ENCODE data around the gene KHDC4. TPM values are rescaled to one million over a fixed set of nuclear protein-coding genes. Genes with fewer than 3 reads are reported as not detected.

The KHDC4 gene
- 27.8 TPM for polyA plus RNA-seq (2012; ENCODE audit: low read depth, missing spikeins)

DNA sequence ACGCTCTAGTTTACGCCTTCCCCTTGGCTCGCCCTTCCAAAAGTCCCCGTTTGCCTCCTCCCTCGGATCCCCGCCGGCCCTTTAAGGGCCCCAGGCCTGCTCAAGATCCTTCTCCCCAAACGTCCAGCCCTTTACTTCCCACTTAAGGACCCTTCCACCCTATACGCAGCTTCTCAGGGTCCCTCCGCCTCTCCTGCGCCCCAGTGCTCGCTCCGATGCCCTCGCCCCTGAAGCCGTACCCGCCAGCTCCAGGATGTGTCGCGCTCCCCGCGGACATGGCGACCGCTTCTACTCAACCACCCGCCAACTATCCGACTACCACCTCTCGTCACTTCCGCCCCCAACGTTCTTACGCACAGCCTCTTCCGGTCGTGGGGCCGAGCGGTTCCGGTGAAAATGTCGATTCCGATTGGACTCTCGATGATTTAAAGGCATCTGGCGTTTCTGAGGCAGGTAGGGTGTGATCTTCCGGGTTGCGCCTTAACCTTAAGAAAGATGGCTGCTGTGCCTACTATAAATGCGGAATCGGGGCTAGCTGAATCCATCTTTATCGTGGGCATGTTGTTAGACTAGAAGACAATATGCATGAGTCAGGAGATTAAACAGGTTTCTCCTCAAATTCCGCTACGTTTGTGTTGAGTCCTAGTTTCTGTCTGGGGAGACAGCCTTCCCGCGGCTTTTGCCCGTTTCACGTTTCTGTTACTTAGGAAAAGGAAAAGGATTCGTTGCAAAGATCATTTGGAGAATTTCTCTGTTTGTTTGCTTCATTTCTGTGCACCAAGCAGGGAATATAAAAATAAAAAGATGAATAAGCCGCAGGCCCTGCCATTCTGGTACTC is at the start of gene KHDC4:
KHDC4 (minus strand) TSS at position 317 of the 839 bp plus-strand sequence; CDS start at position 277, 40 bp downstream.
- DNase-seq (ENCODE audit: insufficient read length, low spot score) (peak; percentile 85), FAIRE-seq (peak; percentile 99)
- peak; percentile 98 for TF ChIP-seq POLR2A (IDR thresholded peaks at IDR 0.05; ENCODE audit: low read depth, low read length)
- no peak for TF ChIP-seq PAX5 (IDR thresholded peaks at IDR 0.05; ENCODE audit: insufficient read depth, low read length, severe bottlenecking)
- TF ChIP-seq SPI1 (IDR thresholded peaks at IDR 0.05; ENCODE audit: low read depth, low read length) = peak; percentile 59
- TF ChIP-seq TAF1 (IDR thresholded peaks at IDR 0.05; ENCODE audit: low read depth, low read length) = peak; percentile 94
- TF ChIP-seq POU2F2 (IDR thresholded peaks at IDR 0.05; ENCODE audit: low read depth, low read length) = peak; percentile 91
- TF ChIP-seq POLR2AphosphoS5 (IDR thresholded peaks at IDR 0.05; ENCODE audit: low read depth, low read length) = peak; percentile 98

DNA sequence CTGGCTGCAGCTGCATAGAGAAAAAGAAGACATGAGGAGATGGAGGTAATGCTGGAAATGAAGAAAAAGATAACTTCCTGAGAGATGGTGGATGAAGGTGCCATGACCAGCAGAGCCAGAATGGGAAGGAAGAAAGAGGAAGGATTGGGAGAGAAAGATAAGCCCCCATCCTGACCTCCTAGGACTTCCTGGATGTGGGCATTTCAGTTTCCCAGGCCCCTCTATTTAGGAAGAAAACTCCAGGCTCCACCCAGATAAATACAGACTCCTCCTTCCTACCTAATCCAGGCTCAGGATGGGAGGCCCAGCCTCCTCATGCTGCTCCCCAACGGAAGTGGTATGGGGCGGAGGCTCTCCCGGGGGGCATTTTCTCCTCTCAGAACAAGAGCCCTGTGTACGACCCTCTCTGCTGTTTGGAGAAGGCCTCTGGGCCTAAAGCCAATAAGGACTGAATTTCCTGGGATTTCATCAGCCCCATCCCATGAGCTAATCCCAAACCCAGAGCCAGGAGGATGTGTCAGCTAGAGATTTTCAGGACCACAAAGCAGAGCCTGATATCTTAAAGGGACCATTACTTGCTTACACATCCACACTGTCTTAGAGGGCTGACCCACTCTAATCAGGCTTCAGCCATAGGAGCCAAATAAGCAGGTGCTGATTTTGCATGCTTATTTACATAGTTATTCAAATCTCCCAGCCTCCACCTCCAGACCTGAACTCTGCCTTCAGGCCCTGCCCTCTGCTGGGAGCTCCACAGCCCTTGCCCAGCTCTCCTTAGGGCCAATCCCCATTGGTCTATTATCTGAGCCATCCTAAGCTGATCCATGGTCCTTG is 49.2 kb upstream of the KHDC4 start:
- TF ChIP-seq POU2F2 (IDR thresholded peaks at IDR 0.05; ENCODE audit: low read depth, low read length) = peak; percentile 61; the same call in 1 of the 2 replicates
- no peak for TF ChIP-seq PAX5 (IDR thresholded peaks at IDR 0.05; ENCODE audit: insufficient read depth, low read length, severe bottlenecking)
- TF ChIP-seq POLR2AphosphoS5 (IDR thresholded peaks at IDR 0.05; ENCODE audit: low read depth, low read length) = no peak
- FAIRE-seq (no peak), DNase-seq (ENCODE audit: insufficient read length, low spot score) (no peak)

DNA sequence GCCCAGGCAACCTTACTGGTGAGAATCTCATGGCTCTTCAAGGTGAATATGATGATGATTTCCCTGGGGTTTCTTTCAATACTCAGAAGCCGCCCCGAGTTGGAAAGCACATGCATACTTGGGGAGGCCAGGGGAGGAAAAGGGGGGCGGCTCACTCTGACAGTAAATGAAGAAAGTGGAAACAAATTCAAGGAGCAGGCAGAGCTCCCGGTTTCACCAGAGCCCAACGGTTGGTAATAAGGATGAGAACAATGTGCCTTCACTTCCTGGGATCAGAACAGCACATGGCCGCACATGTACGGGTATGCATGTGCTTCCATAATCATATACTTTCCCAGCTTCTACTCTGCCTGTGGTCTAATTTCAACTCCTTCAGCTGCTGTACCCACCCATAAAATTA is 47.9 kb upstream of the KHDC4 start:
- DNase-seq (ENCODE audit: insufficient read length, low spot score) (no peak), FAIRE-seq (no peak)
- TF ChIP-seq POU2F2 (IDR thresholded peaks at IDR 0.05; ENCODE audit: low read depth, low read length) (no peak), SPI1 (IDR thresholded peaks at IDR 0.05; ENCODE audit: low read depth, low read length) (no peak), POLR2AphosphoS5 (IDR thresholded peaks at IDR 0.05; ENCODE audit: low read depth, low read length) (no peak), TAF1 (IDR thresholded peaks at IDR 0.05; ENCODE audit: low read depth, low read length) (no peak), PAX5 (IDR thresholded peaks at IDR 0.05; ENCODE audit: insufficient read depth, low read length, severe bottlenecking) (no peak), POLR2A (IDR thresholded peaks at IDR 0.05; ENCODE audit: low read depth, low read length) (no peak)

DNA sequence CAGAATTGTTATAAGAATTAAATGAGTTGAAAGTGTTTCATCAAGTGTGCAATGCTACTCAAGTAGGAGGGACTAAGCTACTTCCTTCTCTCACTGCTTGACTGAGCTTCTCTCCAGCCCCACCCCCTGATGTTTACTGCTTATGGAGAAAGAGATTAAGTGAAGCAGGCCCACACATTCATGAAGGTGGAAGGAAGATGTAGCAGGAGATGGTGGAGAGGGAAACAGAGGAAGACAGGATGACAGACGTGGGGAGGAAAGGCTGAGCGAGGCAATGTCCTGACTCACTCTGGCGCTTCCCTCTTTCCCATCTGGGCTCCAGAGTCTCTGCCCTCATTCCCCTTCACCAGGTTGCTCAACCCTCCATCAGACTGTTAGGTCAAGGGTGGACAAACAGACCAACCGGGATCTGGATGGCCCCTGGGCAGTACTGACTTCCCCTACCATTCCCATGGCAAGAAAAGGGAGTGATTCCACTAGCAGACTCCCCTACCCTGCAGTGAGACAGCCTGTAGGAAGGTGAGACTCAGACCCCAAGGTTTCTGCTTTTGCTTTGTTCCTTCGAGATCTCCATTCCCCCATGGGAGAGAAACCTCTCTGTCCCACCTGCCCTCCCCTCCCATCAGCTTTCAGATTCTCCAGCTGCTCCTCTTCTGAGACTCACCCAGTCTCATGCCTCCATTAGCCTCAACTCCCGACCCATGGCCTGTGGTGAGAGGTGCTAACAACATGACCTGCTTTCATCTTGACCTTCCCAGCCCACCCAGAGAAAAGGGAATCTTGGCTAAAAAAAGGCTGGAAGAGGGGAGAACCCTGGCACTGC is 47.3 kb upstream of the KHDC4 start:
- TF ChIP-seq POLR2A (IDR thresholded peaks at IDR 0.05; ENCODE audit: low read depth, low read length) (no peak), POU2F2 (IDR thresholded peaks at IDR 0.05; ENCODE audit: low read depth, low read length) (no peak), SPI1 (IDR thresholded peaks at IDR 0.05; ENCODE audit: low read depth, low read length) (no peak)
- FAIRE-seq (peak; percentile 81), DNase-seq (ENCODE audit: insufficient read length, low spot score) (no peak)

DNA sequence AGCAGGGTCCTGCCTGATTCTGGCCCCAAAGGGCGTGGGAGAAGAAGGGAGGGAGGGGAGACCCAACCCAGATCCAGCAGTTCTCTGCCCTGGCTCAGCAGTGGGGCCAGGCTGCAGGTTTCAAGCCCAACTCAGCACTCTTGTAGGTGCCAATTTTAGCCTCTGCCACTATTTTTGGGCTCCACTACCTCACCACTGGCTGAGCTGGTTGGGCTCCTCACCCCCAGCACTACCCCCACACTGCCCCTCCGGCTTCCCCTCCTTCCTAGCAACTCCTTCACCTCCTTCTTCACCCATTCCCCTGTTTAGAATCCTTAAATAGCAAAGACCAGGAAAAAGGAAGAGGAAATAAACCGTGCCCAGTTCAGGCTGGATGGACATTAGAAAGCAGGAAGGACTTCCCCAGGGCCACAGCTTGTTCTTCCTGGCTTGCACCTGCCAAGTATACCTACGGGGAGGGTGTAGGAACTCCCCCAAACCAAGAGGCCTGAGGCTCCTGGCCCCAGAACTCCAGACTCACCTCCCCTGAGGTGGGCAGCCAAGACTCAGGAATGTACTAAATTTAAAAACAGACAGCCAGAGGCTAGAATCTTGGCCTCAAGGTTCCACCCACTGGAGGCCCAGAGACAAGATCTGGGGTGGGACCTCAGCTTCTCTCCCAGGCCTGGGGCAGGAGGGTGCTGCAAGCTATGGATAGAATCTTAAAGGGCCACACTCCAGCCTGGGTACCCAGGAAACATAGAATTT is 45.6 kb upstream of the KHDC4 start:
- TF ChIP-seq PAX5 (IDR thresholded peaks at IDR 0.05; ENCODE audit: insufficient read depth, low read length, severe bottlenecking) (no peak), TAF1 (IDR thresholded peaks at IDR 0.05; ENCODE audit: low read depth, low read length) (no peak), POU2F2 (IDR thresholded peaks at IDR 0.05; ENCODE audit: low read depth, low read length) (no peak)
- peak; percentile 78 for FAIRE-seq
- DNase-seq (ENCODE audit: insufficient read length, low spot score) = no peak

DNA sequence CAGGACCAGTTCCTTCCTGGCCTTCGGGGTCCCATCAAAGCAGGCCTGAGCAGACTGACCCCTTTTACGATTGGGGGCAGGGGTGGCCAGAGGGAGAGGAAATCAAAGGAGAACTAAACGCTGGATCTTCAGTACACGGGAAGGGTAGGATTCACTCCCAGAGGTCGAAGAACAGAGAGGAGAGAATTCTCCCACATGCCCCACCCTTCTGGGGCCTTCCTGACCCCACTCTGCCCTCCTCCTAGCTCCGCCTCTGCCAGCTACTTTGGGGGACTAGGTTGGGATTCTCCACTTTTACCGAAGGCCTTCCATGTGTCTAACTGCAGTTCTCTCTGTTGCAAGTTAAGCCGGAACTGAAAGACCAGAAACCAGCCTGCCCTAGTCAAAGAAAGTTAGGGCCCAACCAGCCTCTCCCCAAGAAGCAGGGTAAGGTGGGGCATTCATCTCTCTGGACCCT is 44.8 kb upstream of the KHDC4 start:
- DNase-seq (ENCODE audit: insufficient read length, low spot score) = no peak
- TF ChIP-seq POU2F2 (IDR thresholded peaks at IDR 0.05; ENCODE audit: low read depth, low read length) (no peak), POLR2AphosphoS5 (IDR thresholded peaks at IDR 0.05; ENCODE audit: low read depth, low read length) (peak; percentile 69), SPI1 (IDR thresholded peaks at IDR 0.05; ENCODE audit: low read depth, low read length) (peak; percentile 41; the same call in 1 of the 2 replicates)
- FAIRE-seq = no peak

DNA sequence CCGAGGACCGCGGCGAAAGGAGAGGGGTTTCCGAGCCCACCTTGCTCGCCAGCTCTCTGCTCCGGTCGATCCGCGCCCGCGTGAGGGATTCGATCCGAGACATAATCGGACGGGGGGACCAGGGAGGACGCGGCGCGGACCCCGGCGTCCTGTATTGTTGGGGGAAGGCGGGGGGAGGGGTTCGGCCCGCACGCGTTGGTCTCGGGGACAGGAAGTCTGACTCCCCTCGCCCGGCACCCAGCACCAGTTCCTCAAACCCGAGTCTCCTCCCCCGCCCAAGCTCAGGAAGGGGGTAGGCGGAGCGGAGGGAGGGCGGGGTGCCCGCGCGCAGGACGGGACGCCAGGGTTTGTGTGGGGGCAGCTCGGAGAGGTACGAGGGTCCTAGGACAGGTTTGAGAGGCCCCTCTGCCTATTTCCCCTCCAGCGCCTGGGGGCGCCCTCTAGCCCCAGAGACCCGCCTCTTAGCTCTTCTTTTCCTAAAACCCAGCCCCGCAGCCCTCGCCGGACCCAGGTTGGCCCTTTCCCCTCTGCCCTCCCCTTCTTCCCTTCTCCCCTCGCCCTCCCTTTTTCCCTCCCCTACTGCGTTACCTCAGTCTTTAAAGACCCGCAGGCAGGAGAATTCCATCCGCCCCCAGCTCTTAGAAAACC is 44.2 kb upstream of the KHDC4 start, which contains the start of gene ARHGEF2:
ARHGEF2 (minus strand) TSS at position 223 of the 648 bp plus-strand sequence; CDS start at position 103, 120 bp downstream.
- DNase-seq (ENCODE audit: insufficient read length, low spot score) (peak; percentile 91), FAIRE-seq (peak; percentile 76)
- TF ChIP-seq SPI1 (IDR thresholded peaks at IDR 0.05; ENCODE audit: low read depth, low read length) (peak; percentile 91), POU2F2 (IDR thresholded peaks at IDR 0.05; ENCODE audit: low read depth, low read length) (peak; percentile 13; the same call in 1 of the 2 replicates), POLR2A (IDR thresholded peaks at IDR 0.05; ENCODE audit: low read depth, low read length) (peak; percentile 65; the same call in 1 of the 2 replicates), POLR2AphosphoS5 (IDR thresholded peaks at IDR 0.05; ENCODE audit: low read depth, low read length) (no peak), TAF1 (IDR thresholded peaks at IDR 0.05; ENCODE audit: low read depth, low read length) (peak; percentile 81), PAX5 (IDR thresholded peaks at IDR 0.05; ENCODE audit: insufficient read depth, low read length, severe bottlenecking) (no peak)

DNA sequence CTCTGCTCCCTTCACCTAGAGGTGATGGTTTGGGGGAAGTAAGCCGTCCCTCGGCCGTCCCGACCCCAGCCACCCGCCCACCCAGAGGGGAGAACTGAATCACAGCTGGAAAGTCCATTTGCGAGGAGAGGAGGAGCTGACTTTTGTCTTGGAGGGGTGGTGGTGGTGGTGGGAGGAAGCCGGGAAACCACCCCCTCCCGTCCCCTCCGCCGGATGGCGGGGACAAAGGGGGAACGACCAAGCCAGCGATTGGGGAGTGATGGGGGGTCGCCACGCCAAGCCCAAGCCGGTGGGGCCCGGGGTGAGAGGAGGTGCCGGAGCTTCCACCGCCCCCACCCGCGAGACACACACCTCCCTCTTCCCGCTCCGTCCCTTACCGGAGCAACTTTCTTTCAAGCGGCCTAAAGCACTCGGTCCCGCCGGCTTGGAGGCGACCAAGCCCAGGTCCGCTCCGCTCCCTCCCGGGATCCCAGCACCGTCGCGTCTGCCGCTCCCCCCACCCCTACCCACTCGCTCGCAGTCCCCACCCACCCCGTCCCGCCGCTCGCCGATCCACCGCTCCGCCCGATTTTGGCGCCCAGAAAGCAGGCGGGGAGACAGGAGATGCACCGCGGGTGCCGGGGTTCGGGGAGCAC is 43.6 kb upstream of the KHDC4 start:
- DNase-seq (ENCODE audit: insufficient read length, low spot score) = peak; percentile 54
- FAIRE-seq = no peak
- TF ChIP-seq POU2F2 (IDR thresholded peaks at IDR 0.05; ENCODE audit: low read depth, low read length) (0 out of 2 replicates have a peak, but pooled peaks have one; percentile 10), PAX5 (IDR thresholded peaks at IDR 0.05; ENCODE audit: insufficient read depth, low read length, severe bottlenecking) (no peak), POLR2AphosphoS5 (IDR thresholded peaks at IDR 0.05; ENCODE audit: low read depth, low read length) (peak; percentile 77), POLR2A (IDR thresholded peaks at IDR 0.05; ENCODE audit: low read depth, low read length) (peak; percentile 73), TAF1 (IDR thresholded peaks at IDR 0.05; ENCODE audit: low read depth, low read length) (no peak), SPI1 (IDR thresholded peaks at IDR 0.05; ENCODE audit: low read depth, low read length) (no peak)
